SW480 (cell line): ENCODE data around the gene FOXJ3.
A peak's percentile ranks its signal among the peaks of the same experiment; 100 is the strongest.

Experiments used
- DNase-seq: peaks from one replicate; pipeline ENCODE4 v3.0.0-alpha.2; 2016; ENCODE audit warnings: low spot score

Gene FOXJ3

DNA sequence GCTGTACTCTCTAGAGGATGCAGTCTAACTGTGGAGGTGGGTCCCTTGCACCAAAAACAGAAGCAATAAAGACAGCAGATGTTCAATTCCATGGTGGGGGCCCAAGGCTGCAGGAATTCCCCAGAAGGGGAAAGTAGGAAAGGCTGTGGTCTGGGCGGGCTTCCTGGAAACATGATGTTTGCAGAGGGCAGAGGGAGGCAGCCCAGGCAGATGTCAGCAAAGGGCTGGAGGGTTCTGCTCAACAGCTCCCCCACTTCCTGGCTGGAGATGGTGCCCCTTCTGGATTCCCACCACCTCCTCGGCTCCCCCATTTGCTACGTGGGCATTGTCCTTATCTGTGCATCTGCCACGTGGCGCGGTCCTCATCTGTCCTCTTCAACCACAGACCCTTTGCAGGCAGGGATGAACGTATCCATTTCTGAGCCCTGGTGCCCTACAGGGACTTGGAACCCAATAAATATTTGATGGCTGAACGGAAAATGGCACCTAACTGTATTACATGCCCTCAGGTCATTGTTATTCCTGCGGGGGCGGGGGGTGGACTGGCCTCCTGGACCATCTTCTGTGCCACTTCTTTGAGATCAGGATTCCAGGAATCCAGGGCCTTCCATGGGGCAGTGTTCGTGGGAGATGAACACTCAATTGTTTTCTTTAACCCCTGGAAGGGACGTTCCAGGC lies 190.2 kb downstream of the FOXJ3 start:
- DNase-seq, result no peak

GRCh38 chr1:42143896-42144710 lies 190.9 kb downstream of the FOXJ3 start:
- DNase-seq, result no peak

- no peak for DNase-seq
Observed at GRCh38 chr1:42142894-42143675, 191.9 kb downstream of the FOXJ3 start.

DNA sequence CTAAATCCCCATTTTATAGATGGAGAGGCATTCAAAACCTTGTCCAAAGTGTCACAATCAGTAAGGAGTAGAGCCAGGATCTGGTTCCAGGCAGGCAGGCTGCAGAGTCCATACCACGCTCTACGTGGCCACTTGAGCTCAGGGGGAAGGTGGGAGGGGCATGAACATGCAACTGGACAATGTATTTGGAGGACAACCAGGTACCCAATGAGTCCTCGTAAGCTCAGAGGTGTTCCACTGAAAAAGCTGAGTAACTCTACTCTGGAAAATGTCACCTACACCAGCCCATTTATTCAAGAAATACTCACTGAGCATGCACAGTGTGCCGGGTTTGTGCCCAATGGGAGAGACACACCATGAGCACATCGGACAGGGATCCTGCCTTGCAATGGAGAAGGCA lies 193.1 kb downstream of the FOXJ3 start:
- DNase-seq, result no peak

DNA sequence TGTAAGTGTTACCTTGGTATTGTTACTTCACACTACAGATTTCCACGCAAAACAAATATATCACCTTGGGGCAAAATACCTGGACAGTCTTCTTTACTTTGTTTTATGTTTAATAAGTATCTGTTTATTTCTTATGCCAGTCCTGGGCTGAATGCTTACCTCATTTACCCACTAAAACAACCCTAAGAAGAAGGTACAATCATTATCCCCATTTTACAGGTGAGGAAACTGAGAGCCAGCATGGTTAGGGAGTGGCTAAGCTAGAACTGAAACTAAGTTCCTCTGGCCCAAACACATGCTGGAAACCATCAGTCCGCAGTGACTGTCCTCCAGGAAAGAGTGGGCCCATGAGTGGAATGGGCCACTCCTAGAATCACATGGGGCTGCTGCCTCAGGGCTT lies 194.8 kb downstream of the FOXJ3 start:
- no peak for DNase-seq

DNA sequence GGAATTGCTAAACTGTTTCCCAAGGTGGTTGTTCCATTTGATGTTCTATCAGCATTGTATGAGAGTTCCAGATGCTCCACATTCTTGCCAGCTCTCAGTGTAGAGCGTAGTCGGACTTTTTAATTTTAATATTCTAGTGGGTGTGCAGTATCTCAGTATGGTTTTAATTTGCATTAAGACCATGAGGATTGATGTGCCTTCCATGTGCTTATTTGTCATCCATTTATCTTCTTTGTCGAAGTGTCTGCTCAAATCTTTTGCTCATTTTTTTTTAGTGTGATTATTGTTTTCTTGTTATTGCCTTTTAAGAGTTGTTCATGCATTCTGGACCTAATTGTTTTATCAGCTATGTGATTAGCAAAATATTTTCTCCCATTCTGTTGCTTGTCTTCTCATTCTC lies 195.6 kb downstream of the FOXJ3 start:
- DNase-seq, result no peak

DNA sequence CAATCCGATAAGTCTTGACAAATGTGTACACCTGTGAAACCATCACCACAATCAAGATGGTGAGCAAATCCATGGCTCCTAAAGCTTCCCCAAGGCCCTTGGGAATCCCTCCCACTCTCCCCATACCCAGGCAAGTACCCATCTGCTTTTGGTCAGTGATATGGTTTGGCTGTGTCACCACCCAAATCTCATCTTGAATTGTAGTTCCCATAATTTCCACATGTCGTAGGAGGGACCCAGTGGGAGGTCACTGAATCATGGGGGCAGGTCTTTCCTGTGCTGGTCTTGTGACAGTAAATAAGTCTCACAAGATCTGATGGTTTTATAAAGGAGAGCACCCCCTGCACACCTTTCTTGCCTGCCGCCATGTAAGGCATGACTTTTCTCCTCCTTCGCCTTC lies 196.4 kb downstream of the FOXJ3 start:
- DNase-seq, result no peak

DNA sequence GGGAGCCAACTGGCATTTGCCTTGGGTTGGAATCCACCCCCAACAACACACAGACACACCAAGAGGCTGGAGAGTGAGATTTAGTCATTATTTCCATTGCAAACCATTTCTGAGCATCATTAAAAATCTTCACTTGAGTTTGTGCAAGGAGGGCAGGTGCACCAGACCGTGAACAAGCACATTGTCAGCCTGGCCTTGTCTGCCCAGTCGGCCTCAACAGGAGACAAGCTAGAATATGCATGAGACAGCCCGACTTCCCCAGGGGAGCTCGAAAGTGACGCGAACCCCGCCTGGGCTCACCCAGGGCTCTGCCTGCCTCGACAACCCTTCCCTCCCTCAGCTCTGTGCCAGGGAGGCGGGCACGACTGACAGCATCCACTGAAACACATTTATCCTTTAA lies 197.3 kb downstream of the FOXJ3 start:
- DNase-seq, result no peak

GRCh38 chr1:42136466-42136865 lies 198.6 kb downstream of the FOXJ3 start:
- no peak for DNase-seq

- DNase-seq, result no peak
Observed at GRCh38 chr1:42135426-42135825, 199.6 kb downstream of the FOXJ3 start.

- DNase-seq, result peak; percentile 26
Observed at GRCh38 chr1:42133809-42134526, 201.1 kb downstream of the FOXJ3 start.

DNA sequence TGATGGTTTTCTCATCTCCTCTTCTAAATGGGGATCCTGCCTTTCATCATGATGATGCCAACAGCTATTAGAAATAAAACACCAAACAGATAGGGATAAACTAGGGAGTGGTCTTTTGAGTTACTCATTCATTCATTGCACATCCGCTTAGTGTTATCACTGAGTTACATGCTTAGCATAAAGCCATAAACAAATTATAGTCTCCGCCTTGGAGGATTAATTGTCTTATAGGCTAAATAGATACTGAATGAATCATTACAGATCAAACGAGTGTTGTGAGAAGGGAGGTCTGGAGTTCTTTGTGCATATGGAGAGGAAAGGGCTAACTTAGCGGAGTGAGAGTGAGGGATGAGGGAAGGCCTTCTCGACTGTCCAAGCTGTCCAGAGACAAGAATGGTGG lies 201.6 kb downstream of the FOXJ3 start:
- peak; percentile 64 for DNase-seq

DNA sequence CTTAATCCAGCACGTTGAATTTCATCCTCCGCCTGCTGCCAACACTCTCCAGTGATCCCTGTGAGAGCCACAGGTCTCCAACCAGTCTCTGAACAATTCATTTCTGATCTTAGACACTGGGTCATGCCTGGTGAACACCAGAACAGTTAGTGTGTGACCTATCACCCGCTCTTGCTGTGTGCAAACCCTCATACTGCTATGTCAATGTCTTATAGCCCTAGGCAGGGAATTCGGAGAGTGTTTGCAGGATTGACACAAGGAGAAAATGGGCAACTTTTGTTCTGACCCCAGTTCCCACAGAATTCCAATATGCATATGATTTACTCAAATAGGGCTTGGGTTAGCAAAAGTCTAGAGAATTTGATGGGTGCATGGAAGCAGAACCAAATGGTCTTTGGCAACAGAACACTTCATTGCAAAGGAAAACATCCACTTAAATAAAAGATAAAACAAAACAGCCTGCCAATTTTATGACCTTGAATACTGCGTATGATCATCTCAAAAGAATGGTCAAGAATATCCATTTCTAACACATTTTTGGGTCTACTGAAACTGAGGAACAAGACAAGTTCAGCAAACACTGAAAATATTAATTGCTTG lies 204.9 kb downstream of the FOXJ3 start:
- no peak for DNase-seq

- no peak for DNase-seq
Observed at GRCh38 chr1:42128964-42129363, 206.1 kb downstream of the FOXJ3 start.

GRCh38 chr1:42128499-42128898 lies 206.5 kb downstream of the FOXJ3 start:
- DNase-seq, result no peak

DNA sequence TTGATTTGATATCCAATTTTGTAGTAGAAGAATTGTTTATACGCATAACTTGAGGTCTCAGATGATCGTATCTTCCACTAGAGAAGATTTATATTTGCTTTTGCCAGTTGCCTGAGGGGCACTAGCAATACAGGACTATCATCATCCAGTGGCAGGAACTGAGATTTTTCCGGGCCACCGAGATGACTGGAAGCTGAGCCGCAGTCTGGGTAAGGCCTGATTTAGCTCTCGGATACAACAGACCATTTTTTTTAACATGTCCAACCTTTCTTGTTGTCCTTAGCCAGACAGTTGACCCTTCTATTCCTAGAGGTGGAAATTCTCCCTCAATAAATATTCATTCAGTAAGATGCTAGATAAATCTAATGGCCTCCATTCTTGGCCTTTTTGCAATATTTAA lies 207.3 kb downstream of the FOXJ3 start:
- DNase-seq, result no peak
